Measurements from ENCODE around the gene FUZ.
"Not testable (repeated sequence)": the region's sequence is repeated elsewhere in the genome, so short reads cannot be mapped to it uniquely, and the experiment has no call there.

The FUZ gene

DNA sequence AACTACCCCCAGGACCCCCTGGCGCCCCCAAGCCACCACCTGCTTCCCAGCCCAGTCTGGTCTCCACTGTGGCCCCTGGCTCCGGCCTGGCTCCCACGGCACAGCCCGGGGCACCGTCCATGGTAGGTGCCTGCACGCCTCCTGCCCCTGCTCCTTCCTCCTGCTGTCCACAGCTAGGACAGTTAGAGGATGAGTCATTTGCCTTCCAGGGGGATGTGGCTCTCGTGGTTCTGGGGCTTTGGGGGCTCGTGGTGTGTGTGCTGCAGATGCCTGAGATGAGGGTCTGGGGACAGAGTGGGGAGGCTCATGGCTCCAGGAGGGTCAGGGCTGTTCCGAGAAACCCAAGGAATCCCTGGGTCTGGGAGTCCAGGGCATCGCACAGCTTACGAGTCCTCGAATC is 17.7 kb upstream of the FUZ start:
- DNase-seq = no peak

DNA sequence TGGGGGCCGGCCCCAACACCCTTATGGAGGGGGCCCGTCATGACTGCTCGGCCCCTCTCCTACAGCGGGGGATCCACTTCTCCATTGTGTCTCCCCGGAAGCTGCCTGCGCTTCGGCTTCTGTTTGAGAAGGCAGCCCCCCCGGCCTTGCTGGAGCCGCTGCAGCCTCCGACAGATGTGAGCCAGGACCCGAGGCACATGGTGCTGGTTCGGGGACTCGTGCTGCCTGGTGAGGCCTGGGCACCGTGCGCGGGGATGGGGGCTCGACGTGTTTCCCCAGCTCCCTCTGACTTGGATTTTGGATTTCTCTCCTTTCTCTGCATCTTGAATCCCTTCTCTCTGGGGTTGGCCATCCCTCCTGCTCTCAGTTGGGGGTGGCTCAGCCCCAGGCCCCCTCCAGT is 16.6 kb upstream of the FUZ start:
- DNase-seq = no peak

DNA sequence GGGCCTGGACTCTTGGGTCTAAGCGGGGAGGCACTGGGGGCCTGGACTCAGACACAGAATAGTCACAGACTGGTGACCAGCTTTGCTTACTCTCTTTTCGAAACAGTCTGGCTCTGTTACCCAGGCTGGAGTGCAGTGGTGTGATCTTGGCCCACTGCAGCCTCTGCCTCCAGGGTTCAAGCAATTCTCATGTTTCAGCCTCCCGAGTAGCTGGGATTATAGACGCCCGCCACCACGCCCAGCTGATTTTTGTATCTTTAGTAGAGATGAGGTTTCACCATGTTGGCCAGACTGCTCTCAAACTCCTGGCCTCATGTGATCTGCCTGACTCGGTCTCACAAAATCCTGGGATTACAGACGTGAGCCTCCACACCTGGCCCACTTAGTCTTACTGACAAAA is 16.1 kb upstream of the FUZ start:
- DNase-seq = no peak

DNA sequence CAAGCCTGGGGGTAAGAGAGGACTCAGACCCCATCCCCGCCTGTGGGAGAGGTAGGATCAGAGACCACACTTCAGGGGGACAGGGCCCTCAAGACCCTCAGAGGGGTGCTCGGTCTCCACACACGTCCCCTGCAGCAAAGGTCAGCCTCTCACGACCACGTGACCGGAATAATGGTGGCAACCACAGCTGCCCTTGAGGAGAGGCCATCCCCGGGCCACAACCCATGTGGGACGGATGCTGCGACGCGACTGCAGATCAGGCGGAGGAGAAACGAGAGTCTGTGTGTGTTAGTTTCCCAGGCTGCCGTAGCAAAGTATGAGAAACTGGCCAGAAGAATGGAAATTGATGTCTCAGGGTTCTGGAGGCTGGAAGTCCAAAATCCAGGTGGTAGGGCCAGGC is 13.9 kb upstream of the FUZ start:
- DNase-seq = no peak

DNA sequence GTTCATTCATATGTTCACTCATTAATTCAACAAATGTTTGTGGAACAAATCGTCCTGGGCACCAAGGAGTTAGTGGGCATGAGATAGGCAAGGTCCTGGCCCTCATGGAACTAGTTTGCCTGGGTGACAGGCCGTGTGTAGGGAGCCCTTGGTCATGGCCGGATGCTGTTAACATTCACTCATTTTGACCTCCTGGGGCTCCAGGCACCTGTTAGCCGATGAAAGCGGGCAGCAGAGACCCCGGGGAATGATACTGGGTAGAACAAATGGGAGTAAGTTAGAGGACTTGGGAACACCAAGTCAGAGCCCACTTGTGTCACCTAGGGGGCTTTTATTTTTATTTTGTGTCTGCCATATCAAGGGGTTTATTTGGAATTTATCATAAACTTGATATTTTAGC is 11.6 kb upstream of the FUZ start:
- DNase-seq = no peak

DNA sequence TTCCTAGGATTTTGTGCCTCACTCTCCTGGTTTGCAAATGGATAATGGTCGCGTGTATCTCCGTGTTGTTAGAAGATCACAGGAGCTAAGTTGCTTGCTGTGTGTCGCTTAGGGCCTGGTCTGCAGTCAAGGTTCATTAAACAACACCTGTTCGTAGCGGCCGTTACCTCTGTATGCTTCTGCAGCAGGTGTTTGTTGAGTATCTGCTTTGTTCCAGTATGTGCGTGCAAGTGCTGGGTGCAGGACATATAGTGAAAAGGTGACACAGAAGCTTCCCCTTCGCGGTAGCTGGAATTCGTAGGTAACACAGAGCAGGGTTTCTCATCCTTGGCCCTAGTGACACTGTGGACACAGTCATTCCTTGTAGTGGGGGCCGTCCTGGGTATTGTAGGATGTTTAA is 10.4 kb upstream of the FUZ start:
- no peak for DNase-seq

DNA sequence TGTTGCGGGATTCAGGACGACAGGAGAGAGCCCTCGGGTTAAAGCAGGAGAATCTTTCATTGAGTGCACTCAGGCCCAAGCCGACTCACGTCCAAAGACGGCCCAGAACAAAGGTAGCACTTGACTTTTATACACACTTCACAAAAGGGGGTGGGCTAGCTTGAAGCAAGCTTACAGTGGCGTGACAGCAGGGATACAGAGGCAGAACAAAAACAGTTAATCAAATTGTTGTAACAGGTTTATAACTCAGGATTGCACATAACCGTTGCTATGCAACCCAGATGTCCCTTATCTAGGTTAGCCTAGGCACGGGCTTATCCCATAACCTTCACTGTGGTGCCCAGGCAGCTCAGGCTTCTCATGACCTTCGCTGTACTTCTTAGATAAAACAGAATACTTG is 7.0 kb upstream of the FUZ start:
- no peak for DNase-seq

DNA sequence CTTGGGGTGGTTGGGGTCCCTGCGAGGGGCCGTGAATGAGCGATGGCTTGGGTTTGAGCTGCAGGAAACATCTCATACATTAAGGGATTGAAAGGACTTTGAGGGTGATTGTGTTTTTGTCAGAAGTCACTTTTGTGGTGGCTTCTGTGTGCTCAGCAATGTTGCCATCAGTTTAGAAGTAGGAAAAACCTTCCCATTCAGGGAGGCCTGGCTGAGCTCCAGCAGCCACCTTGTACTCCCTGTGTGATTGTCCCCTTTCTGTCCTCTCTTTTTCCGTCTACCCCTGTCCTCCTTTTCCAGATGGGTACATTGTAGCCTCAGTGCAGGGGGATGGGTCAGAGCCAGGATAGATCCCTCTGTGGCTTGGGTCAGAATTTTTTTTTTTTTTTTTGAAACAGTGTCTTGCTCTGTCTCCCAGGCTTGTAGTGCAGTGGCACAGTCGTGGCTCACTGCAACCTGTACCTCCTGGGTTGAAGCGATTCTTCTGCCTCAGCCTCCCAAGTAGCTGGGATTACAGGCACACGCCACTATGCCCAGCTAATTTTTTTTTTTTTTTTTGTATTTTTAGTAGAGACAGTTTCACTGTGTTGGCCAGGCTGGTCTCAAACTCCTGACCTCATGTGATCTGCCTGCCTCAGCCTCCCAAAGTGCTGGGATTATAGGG is 6.5 kb upstream of the FUZ start:
- DNase-seq = not testable (repeated sequence)

DNA sequence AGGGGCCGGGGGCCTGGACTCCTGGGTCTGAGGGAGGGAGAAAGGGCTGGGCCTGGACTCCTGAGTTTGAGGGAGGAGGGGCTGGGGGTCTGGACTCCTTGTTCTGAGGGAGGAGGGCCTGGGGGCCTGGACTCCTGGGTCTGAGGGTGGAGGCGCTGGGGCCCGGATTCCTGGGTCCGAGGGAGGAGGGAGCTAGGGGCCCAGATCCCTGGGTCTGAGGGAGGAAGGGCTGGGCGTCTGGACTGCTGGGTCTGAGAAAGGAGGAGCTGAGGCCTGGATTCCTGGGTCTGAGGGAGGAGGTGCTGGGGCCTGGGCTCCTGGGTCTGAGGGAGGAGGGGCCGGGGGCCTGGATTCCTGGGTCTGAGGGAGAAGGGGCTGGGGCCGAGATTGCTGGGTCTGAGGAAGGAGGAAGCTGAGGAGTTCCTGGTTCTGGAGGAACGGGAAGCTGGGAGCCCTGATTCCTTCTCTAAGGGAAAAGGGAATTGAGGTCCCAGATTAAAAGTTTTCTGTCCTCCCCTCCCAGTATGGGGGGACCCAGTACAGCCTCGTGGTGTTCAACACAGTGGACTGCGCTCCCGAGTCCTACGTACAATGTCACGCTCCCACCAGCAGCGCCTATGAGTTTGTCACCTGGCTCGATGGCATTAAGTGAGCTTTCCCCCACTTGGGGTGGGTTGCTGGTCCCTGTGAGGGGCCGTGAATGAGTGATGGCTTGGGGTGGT is 5.7 kb upstream of the FUZ start:
- DNase-seq = no peak

DNA sequence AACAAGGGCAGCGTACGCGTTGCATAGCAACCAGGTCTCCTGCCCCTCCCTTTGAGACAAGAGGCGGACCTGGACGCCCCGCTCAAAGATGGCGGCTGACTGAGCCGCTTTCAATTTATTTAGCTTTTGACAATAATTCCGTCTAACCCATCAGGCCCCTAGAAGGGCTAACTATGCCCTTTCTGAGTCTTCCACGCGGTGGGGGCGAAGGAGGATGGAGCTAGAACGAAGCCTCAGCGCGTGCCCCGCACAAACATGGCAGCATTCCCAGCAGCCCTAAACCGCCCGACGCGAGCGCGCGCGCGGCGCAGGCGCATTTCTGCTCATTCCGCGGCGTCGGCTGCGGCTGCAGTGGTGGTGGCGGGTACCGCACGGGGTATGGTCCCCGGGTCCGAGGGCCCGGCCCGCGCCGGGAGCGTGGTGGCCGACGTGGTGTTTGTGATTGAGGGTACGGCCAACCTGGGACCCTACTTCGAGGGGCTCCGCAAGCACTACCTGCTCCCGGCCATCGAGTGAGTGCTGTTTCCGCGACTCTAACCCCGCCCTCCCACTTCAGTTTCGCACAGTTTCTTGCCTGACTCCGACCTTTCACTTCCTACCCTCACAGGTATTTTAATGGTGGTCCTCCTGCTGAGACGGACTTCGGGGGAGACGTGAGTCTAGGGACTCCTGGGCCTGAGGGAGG is 5.0 kb upstream of the FUZ start, which contains the start of gene MED25:
MED25 (plus strand) TSS at position 326 of the 685 bp plus-strand sequence; CDS start at position 379, 53 bp downstream.
- DNase-seq = peak; percentile 82 to 88

DNA sequence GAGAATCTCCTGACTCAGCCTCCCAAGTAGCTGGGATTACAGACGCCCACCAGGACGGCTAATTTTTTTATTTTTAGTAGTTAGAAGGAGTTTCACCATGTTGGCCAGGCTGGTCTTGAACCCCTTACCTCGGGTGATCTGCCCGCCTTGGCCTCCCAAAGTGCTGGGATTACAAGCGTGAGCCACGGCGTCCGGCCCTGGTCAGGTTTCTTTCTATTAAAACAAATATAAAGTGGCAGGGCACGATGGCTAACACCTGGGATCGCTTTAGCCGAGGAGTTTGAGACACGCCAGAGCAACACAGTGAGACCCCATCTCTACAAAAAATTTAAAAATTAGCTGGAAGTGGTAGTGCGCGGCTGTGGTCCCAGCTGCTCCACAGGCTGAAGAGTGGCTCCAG is 3.5 kb upstream of the FUZ start:
- no peak for DNase-seq

DNA sequence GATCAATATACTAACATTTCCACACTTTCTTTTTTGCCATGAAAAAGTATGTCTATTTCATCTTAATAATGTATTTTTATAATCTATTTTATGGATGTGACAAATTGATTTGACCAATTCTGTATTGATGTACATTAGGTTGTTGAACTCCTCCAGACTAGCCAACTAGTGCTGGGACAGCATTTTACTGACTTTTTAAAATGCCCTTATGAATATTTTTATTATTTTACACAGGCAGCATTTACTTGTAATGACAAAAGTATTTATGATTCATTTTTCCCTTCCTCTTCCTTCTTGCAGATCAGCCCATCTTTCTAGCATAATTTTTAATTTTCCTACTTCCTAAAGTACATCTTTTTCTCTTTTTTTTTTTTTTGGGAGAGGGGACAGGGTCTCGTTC is 918 bp upstream of the FUZ start:
- no peak for DNase-seq

DNA sequence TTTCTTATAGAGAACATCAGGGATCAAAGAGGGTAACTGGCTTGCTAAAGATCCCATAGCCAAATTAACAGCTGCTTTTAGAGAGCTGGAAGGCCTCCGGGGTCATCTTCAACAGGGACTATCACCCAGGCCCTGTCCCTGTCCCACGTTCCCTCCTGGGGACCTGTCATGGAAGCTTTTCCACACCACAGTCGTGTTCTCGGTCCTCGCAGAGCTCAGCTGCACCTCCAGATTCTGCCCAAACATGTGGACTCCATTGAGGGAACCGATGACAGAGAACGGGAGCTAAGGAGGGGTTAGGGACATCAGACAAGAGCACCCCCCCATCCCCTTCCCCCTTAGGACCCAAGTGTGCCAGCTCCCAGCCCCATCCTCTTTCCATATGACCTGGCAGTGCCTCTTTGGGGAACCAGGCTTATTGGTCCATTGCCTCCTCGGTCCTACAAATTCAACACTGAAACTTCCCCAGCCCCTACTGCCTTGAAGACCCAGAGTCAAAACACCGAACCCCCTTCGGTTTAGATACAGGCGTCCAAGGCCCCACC is 568 bp downstream of the FUZ start:
- DNase-seq = no peak

DNA sequence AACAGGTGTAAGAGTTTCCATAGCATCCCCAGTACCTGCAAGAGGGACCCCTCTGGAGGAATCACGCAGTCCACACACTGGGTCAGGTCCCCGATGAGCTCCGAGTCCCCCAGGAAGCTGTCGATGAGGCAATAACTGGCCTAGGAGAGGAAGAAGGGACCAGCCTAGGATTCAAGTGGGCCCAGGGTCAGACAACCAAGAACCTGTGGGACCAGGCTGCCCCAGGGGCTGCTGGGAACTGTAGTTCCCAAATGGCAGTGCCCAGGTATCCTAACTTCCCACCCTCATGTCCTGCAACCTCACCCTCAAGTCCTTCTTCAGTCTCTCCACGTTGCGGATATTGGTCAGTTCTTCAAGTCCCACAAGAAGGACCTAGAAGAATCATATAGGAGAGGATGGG is 1.8 kb downstream of the FUZ start:
- no peak for DNase-seq

DNA sequence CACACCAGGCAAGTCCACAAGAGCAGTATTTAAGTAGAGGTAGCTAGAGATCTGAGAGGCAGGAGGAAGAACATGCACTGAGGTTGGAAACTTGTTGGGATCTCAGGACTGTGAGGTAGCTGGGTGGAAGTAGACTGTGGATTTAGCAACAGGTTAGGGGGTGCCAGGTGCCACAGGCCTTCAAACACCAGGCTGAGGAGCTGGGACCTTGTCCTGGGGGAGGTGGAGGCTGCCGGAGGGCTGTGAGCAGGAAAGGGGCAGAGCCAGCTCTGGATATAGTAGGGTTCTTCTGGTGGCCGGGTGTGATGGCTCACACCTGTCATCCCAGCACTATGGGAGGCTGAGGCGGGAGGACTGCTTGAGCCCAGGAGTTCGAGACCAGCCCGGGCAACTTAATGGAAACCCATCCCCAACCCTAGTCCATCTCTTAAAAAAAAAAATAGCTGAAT is 3.1 kb downstream of the FUZ start:
- DNase-seq = no peak

DNA sequence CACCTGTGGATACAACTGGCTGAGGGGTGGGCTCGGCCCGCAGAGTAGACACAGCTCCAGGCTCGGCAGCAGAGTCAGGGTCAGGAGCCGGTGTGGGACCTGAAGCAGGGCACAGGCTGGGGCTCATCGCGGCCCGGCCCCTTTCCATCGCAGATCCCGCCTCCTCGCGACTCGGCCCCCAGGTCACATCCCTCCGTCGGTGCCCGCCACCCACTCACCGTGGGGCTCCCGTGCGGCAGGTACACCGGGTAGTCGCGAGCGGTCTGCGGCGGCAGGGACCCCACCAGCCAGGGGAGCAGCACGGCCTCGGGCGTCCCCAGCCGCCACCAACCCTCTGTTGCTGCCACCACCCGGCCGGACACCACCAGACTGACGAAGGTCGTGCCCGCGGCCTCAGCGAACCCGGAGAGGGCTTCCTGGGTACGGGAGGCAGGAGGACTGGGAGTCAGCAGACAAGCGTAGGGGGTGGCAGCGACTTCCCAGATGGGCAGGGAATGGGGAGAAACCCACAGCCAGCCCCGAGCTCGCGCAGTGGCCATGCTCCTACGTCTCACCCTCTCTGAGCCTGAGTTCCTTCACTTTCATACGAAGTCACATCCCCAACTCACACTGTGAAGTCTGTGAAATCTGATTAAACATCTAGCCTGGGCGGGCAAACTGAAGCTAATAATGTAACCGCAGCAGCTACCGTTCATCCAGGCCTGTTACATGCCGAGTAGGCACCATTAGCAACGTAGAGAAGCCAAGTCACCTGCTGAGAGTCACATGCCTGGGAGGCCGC is 3.7 kb downstream of the FUZ start:
- peak; percentile 47 to 53 for DNase-seq

DNA sequence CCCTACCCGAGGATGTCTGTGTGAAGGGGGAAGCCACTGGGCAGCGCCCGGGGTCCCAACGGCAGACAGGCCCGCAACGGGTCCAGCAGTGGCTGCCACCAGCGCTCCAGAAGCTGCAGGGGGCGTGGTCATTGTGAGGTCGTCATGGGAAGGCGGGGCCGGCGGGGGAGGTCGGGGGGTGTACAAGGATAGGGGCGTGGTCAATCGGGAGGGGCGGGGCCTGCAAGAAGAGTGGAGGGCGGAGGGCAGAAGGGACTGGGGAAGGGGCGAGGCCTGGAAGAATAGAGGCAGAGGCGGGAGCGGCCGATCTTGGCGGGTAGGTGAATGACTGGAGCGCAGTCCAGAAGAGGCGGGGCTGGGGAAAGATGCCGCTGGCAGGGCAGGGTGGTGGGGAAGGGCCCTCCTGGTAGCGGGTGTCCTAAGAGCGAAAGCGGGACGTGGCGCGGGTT is 4.4 kb downstream of the FUZ start:
- peak; percentile 89 to 90 for DNase-seq

DNA sequence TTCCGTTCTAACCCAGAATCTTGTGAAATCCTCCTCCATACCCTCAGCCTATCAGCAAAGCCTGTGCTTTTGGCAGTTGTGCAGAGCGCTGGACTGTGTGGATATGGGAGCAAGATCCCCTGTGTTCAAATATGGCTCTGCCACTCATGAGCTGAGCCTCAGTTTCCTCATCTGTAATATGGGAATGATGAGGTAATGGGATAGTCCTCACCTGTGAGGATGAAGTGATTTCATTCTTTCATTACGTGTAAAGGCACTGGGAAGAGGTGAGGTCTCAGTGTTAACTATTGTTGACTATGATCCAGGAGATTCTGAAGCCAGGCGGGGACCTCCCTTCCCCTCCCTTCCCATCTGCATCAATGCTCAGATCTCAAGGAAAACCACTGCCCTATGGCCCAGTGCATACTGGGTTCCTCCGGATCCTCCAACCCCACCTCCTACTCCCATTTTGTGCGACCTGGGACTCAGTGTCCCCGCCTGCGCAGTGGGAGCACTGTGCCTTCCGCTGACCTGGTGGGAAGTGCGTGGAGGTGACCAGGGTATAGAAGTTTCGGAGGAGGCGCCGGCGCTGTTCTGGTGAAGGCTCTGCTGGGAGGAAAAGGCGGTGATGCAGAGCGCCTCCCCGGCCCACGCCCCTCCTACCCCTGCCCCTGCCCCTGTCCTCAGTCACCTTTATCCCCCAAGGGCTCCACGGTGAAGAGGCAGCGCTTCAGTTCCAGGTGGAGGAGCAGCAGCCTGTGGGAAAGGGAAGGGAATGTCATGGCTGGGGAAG is 5.0 kb downstream of the FUZ start:
- DNase-seq = no peak

DNA sequence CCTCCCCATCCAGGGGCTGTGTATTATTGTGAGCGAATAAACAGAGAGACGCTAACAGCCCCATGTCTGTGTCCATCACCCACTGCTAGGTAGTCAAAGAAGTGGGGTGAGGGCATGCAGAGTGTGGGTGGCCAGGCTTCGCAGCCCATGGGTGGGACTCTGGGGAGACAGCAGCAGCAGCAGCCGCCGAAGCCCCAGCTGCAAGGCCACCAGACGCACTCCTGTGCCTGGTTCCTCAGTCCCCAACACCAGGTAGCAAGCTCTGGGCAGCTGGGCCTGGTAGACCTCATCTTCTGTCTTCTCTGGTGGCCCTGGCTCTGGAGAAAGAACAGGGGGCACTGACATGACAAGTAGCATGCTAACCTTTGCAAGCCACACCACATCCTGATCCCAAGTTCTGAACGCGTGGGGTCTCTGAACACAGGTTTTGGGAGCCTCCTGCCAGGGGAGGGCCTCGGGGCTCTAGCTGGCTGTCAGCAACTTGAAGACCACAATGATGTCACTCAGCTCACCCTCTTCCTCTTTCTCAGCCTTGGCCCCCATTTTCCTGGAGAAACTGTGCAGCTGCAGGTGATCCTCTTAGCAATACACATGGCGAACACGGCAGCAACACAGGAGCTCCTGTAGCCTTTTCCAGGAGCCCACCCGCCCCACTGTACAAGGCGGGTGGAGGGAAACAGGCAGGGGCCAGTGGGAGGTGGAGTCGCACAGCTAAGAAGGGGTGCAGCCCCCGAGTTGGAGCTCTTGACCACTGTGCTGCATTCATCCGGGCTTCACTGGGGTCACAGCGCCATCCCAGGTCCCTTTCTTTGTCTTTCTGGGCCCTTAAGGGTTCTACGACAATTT is 5.8 kb downstream of the FUZ start:
- no peak for DNase-seq

DNA sequence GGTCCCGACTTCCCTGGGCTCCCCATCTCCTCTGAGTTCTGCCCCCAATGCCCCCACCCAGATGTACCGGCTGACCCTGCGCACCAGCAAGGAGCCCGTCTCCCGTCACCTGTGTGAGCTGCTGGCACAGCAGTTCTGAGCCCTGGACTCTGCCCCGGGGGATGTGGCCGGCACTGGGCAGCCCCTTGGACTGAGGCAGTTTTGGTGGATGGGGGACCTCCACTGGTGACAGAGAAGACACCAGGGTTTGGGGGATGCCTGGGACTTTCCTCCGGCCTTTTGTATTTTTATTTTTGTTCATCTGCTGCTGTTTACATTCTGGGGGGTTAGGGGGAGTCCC is 6.5 kb downstream of the FUZ start:
- no peak for DNase-seq
